ENCODE data around the gene TLCD1.
A peak's percentile ranks its signal among the peaks of the same experiment; 100 is the strongest.

Gene TLCD1, protein sequence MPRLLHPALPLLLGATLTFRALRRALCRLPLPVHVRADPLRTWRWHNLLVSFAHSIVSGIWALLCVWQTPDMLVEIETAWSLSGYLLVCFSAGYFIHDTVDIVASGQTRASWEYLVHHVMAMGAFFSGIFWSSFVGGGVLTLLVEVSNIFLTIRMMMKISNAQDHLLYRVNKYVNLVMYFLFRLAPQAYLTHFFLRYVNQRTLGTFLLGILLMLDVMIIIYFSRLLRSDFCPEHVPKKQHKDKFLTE

GRCh38 chr17:28726226-28726626, at the start of gene TLCD1:
TLCD1 (minus strand) TSS chr17:28726233; CDS start chr17:28726097, 136 bp downstream.
- FAIRE-seq = no peak

- FAIRE-seq = no peak
These were observed 48.2 kb upstream of the TLCD1 start for GRCh38 chr17:28774206-28774605.

- FAIRE-seq = no peak
These were observed 47.7 kb upstream of the TLCD1 start for GRCh38 chr17:28773736-28774135.

GRCh38 chr17:28765038-28765437, 39.0 kb upstream of the TLCD1 start:
- no peak for FAIRE-seq

DNA sequence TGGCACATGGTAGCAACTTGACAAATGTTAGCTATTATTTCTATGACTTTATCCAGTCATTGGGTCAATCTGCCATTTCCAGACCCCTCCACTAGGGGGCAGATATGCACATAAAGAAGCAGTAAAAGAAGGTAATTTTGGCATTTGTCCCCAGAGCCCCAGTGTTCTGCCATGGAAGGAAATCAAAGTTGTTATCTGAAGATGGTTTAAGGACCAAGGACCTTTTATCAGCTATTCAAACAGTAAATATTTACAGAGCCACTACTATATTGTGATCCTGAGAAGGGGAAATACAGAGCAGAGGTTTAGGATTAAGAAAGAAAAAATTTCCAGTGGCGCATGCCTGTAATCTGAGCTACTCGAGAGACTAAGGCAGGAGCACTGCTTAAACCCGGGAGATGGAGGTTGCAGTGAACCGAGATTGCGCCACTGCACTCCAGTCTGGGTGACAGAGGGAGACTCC, 37.8 kb upstream of the TLCD1 start:
- peak; percentile 93 for FAIRE-seq

DNA sequence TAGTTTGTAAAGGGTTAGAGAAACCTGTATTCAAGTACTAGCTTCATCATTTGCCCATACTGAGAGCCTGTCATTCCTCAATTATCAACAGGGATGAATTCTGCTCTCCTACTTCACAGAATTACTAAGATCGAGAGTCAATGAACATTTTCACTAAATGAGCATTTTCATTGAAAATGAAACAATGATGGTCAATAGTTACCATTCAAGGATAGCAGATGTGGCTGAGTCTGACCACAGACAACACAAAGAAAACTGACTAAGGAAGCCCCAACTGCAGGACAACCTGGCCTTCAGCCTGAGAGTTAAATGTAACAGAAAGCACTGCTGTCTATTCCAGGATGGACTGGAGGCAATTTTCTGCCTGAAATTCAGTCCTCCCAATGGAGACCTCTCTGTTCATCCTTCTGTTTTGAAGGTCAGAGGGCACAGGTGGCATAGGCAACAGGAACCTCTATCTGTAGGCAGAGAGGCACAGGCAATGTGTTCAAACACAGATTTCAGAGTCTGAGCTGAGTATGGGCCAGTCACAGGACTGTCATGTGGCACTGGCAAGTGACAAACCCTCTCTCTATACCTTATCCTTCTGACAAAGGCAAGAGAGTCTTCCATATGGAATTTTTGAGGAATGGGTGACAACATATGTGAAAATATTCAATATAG, 37.2 kb upstream of the TLCD1 start:
- no peak for FAIRE-seq

DNA sequence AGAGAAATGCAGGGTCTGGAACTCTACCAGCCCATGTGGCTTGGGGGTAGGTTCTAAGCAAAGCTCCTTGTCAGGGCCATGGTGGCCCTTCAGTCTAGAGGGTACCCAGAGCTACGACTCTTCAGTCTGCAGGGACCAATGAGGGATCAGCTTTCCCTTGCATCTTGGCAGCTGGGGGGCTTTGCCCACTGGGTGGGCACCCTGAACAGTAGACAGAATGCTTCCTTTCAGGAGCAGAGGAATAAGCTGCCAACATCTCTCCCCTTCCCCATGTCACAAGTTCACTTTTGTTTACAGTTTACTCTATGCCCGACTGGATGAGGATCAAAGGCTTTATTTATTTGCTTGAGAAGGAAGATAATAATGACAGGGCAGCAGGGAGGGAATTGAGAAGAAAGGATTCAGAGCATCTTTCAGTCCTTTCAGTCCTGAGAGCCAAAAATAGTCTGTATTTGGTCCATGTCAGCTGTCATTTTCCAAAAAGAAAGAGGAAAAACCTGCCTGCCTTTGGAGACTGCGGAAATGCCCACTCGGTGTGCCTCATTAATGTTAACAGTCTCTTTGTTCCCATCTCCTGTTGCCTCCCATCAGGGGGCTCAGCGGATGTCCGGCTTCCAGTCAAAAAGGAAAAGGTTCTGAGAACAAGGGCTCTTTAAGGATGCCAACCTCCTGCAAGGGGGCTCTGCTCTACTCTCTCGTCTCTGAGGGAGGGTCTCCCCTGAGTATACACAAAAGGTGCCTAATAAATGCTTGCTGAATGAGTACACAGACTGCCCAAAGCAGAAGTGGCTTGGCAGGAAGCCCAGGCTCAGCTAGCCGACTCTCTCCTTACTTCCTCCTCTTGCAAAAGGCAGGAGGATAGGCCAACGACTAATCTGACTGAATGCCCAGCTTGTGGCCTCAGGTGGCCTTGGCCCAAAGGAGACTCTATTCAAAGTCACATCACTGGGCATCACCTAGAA, 34.8 kb upstream of the TLCD1 start:
- FAIRE-seq = no peak

GRCh38 chr17:28759256-28759865, 33.3 kb upstream of the TLCD1 start:
- FAIRE-seq = no peak

DNA sequence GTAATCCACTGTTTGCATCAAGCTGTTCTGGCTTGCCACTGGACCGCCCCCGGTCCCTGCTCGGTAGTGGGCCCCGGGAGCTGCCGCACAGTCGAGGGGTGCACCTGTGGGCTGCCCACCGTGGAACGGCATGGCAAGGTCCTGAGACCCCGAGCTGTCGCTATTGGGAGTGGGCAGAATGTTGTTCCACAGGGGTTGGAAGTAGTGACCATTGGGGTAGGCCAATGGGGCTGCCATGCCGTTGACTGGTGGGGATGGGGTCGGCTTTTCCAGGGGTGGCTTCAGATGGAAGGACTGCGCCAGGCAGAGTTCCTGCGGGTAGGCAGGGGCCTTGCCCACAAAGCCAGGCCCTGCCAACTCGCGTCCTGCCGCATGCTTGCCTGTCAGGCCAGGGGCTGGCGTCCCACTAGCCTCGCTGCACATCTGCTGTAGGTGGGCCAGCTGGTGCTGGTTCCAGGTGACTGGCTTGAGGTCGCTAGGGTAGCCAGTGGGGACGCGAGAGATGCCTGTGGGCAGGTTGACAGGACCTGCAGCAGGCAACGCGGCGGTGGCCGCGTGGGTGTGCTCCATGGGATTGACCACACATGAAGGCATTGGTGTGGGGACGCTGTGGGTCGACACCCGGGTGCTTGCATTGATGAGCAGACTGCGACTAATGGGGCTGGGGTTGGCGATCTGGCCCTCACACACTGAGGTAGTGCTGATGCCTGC, 32.5 kb upstream of the TLCD1 start:
- FAIRE-seq = no peak

- FAIRE-seq = no peak
These were observed 30.2 kb upstream of the TLCD1 start for GRCh38 chr17:28756049-28756804.

GRCh38 chr17:28755486-28755885, 29.5 kb upstream of the TLCD1 start:
- no peak for FAIRE-seq

DNA sequence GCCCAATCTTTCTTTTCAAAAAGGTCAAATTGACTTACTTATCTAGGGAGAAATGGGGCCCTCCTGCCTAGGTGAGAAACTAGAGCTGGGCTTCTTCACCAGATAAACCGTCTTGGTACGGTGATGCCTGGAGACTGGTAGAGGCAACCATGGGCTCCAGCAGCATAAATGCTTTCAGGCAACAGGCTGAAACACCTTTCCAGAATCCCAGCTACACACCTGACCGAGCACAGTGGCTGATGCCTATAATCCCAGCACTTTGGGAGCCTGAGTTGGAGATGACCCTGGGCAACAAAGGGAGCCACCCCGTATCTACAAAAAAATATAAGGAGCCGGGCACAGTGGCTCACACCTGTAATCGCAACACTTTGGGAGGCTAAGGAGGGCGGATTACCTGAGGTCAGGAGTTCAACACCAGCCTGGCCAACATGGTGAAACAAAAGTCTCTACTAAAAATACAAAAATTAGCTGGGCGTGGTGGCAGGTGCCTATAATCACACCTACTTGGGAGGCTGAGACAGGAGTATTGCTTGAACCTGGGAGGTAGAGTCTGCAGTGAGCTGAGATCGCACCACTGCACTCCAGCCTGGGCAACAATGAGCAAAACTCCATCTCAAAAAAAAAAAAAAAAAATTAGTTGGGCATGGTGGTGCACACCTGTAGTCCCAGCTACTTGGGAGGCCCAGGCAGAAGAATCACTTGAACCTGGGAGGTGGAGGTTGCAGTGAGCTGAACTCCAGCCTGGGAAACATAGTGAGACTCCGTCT, 25.8 kb upstream of the TLCD1 start:
- no peak for FAIRE-seq

DNA sequence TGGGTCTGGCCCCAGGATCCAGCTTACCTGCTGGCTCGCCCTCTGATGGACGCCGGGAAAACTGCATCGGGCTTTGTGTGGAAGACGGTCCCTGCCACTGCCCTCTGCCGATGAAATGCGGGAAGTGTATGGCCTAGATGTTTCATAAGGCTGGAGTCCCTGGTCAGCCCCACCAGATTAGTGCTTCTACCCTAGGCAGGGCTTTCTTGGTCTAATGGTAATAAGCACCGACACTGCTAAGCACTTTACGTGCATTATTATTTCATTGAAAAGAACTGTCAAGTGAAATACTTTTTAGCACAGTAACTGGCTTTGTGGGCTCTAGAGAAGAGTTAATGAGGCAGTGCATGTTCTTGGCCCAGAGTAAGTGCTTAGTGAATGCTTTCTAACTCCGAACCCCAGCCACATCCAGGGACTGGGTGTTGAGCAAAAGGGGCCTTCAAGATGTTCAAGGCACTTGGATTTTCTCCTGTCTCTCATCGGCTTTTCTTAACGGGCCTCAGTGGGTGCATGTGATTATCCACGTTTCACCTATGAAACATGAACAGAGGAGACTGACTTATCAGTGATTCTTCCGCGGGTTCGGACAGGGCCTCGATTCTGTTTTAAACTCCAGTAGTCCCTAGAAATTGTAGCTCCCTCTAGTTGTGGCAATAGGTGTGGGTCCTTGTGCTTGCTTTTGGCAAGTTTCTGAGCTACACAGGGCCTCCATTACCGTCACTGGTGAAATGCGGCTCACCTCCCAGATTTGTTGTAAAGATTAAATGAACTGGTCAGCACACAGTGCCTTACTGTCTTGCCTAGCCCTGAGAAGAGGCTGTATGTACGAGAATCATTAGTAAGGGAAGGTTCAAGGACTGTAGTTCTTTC, 24.4 kb upstream of the TLCD1 start:
- FAIRE-seq = peak; percentile 56

DNA sequence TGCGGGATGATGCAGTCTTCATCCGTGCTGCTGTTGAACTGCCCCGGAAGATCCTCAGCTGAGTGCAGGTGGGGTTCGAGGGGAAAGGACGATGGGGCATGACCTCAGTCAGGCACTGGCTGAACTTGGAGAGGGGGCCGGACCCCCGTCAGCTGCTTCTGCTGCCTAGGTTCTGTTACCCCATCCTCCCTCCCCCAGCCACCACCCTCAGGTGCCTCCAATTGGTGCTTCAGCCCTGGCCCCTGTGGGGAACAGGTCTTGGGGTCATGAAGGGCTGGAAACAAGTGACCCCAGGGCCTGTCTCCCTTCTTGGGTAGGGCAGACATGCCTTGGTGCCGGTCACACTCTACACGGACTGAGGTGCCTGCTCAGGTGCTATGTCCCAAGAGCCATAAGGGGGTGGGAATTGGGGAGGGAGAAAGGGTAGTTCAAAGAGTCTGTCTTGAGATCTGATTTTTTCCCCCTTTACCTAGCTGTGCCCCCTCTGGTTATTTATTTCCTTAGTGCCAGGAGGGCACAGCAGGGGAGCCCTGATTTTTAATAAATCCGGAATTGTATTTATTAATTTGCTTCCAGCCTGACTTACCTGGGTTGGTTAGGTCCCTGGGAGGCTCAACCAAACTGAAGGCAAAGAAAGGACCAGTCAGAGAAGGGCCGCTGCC, 23.6 kb upstream of the TLCD1 start:
- FAIRE-seq = no peak

GRCh38 chr17:28748852-28749515, 23.0 kb upstream of the TLCD1 start:
- FAIRE-seq = no peak

DNA sequence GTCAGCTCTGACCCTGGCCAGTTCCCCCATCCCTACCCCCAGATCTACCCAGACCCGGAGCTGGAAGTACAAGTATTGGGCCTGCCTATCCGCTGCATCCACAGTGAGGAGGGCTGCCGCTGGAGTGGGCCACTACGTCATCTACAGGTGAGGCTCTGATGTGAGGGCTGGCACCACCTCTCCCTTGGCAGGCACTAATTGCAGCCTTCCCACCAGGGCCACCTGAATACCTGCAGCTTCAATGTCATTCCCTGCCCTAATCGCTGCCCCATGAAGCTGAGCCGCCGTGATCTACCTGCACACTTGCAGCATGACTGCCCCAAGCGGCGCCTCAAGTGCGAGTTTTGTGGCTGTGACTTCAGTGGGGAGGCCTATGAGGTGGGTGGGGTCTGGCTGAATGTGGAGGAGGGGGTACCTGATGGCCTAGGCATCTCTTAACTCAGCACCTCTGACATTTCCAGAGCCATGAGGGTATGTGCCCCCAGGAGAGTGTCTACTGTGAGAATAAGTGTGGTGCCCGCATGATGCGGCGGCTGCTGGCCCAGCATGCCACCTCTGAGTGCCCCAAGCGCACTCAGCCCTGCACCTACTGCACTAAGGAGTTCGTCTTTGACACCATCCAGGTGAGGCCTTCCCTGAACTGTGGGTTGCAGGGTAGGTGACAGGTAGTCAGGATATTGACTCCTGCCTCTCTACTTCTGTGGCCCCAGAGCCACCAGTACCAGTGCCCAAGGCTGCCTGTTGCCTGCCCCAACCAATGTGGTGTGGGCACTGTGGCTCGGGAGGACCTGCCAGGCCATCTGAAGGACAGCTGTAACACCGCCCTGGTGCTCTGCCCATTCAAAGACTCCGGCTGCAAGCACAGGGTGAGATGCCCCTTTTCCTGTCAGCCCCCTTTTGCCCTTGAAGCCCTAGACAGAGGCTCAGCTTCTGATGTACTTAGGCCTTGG, 22.0 kb upstream of the TLCD1 start:
- no peak for FAIRE-seq

- FAIRE-seq = no peak
These were observed 21.1 kb upstream of the TLCD1 start for GRCh38 chr17:28747051-28747691.

All from A204.1 (cell line).